ENCODE results near the gene EIF4EBP2. TPM values are rescaled to one million over a fixed set of nuclear protein-coding genes. Genes with fewer than 3 reads are reported as not detected.

EIF4EBP2 gene
- total and polyA plus RNA-seq, 2 of the 13 experiments (the other 11 are each of a cell fraction or from before 2014, with no cell fraction given) = 16.9 to 22.0 TPM

GRCh38 chr10:70381471-70382421 is 22.2 kb upstream of the EIF4EBP2 start (continued):
- TF ChIP-seq ZNF407 (CRISPR knock-in tag; IDR thresholded peaks at IDR 0.05; ENCODE audit: not compliant biosample characterization) (peak; percentile 73), MEF2D (CRISPR knock-in tag; IDR thresholded peaks at IDR 0.05) (no peak), HNF1A (IDR thresholded peaks at IDR 0.05; ENCODE audit: low read depth) (no peak), HNF1A (CRISPR knock-in tag; IDR thresholded peaks at IDR 0.05; ENCODE audit: borderline replicate concordance) (no peak), CHD4 (IDR thresholded peaks at IDR 0.05; ENCODE audit: borderline replicate concordance, low read length) (no peak), MAFG (CRISPR knock-in tag; IDR thresholded peaks at IDR 0.05) (no peak), ZNF329 (CRISPR knock-in tag; IDR thresholded peaks at IDR 0.05; ENCODE audit: low read depth) (0 out of 2 replicates have a peak, but pooled peaks have one; percentile 31), ZKSCAN8 (CRISPR knock-in tag; IDR thresholded peaks at IDR 0.05; ENCODE audit: borderline replicate concordance) (no peak), ZNF572 (CRISPR knock-in tag; IDR thresholded peaks at IDR 0.05) (no peak), ZBTB39 (CRISPR knock-in tag; IDR thresholded peaks at IDR 0.05) (0 out of 2 replicates have a peak, but pooled peaks have one; percentile 8), ZNF232 (CRISPR knock-in tag; IDR thresholded peaks at IDR 0.05; ENCODE audit: borderline replicate concordance) (peak; percentile 26; the same call in 1 of the 2 replicates), ZNF747 (CRISPR knock-in tag; IDR thresholded peaks at IDR 0.05; ENCODE audit: borderline replicate concordance) (no peak)
